ENCODE data around the gene PPP2R5E. TPM values are rescaled to one million over a fixed set of nuclear protein-coding genes. Genes with fewer than 3 reads are reported as not detected.

PPP2R5E gene
- total and polyA plus RNA-seq, 2 of the 8 experiments (the other 6 are each of a cell fraction or from before 2014, with no cell fraction given) = 6.8 to 64.6 TPM

DNA sequence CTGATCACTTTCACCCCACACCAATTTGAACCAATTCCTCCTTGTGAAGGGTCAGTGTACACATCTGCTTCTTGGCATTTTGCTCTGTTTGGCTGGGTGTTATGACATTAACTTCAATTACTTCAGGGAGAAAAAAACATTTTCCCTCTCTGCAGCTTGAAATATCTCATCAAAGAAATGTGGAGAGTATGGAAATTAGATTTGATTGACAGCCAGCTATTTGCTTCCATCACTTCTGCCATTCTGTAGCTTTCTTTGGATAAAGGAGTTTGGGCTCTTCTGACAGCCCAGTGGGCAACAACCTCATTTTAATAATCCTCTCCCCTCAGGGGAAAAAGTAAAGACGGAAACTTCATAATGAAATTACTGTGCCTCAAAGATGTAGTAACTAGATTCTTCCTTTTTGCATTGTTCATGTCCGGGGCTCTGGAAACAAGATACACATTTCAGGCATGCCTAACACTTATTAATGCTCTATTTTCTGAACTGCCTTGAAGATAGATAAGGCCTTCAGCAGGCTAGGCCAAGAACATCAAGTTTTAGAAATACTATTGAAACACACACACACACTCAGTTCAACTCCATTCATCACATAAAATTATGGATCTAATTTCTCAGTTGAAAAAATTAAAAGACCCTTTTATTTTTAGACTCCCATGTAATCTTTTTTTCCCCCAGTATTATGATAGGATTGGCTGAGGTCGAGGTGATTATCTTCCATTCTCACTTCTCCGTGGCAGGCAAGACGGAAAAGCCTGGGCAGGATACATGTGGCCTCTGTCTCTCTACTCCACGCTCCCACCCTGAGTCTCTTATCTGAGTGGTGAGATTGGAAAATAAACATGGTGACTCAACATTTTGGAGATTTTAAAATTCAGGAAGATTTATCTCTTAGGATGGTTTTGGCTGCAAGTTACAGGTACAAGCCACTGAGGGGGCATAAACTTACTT lies 214.1 kb downstream of the PPP2R5E start:
- H2AFZ ChIP-seq (ENCODE audit: low read length) = no peak overlapping the region
- H3K4me1 ChIP-seq (replicated peaks in 1 of 4; ENCODE audit: control insufficient read depth in 3 of 4, insufficient read depth in 4 of 4, low read length in 3 of 4) = no peaks in the 10 kb centered on the region
- no peak overlapping the region for H2BK12ac ChIP-seq (ENCODE audit: low read depth, low read length)
- H3K79me2 ChIP-seq (ENCODE audit: control insufficient read depth in 1 of 2, insufficient read depth in 2 of 2, low read length in 2 of 2) = no peaks in the 10 kb centered on the region
- H2AK5ac ChIP-seq (ENCODE audit: low read depth, low read length) = no peak overlapping the region
- no peak overlapping the region for H3K4me2 ChIP-seq (ENCODE audit: insufficient read depth in 1 of 2, low read depth in 2 of 2, low read length in 2 of 2)
- WGBS, 2 experiments (ENCODE audit: extremely low coverage in 1 of 2, insufficient coverage in 1 of 2, insufficient read length in 1 of 2, insufficient replicate concordance in 2 of 2, low coverage in 1 of 2, low lambda C conversion rate in 2 of 2, missing lambda C conversion rate in 1 of 2) = 90% methylated on average over 6 of the region's 6 CpGs; no CpG with 5 or more reads in 1 of the 2 experiments
- no peak overlapping the region for H2BK120ac ChIP-seq (replicated peaks; ENCODE audit: low read depth, low read length)
- no peak overlapping the region for H3K4me3 ChIP-seq (ENCODE audit: extremely low read depth in 1 of 4, insufficient read depth in 2 of 4, low read depth in 3 of 4, low read length in 4 of 4)
- H2BK15ac ChIP-seq (ENCODE audit: low read length) = no peak overlapping the region
- H3K23me2 ChIP-seq (ENCODE audit: low read depth, low read length) = no peaks in the 10 kb centered on the region
- no peaks in the 10 kb centered on the region for H3K36me3 ChIP-seq (ENCODE audit: control insufficient read depth in 2 of 4, insufficient read depth in 4 of 4, low read length in 3 of 4)
- H4K5ac ChIP-seq (ENCODE audit: insufficient read length, low read depth, low read length) = no peak overlapping the region
- no peak overlapping the region for H2BK20ac ChIP-seq (ENCODE audit: low read length)
- no peaks in the 10 kb centered on the region for H3K79me1 ChIP-seq (ENCODE audit: low read depth, low read length)
- no peak overlapping the region for H3K4ac ChIP-seq (replicated peaks; ENCODE audit: insufficient read length, low read depth, low read length)
- no peaks in the 10 kb centered on the region for H3K27me3 ChIP-seq (replicated peaks in 1 of 4; ENCODE audit: control insufficient read depth in 3 of 4, extremely low read depth in 1 of 4, insufficient read depth in 3 of 4, low read length in 3 of 4)
- no peak overlapping the region for H4K91ac ChIP-seq (replicated peaks; ENCODE audit: insufficient read length, low read length)
- H3K27ac ChIP-seq (ENCODE audit: low read depth, low read length) = no peak overlapping the region
- no peak overlapping the region for H3K9ac ChIP-seq (replicated peaks in 1 of 4; ENCODE audit: extremely low read depth in 1 of 4, low read depth in 3 of 4, low read length in 3 of 4)
- no peak overlapping the region for H2BK5ac ChIP-seq (ENCODE audit: low read depth, low read length)
- H4K20me1 ChIP-seq (replicated peaks in 1 of 2; ENCODE audit: control insufficient read depth in 1 of 2, insufficient read depth in 2 of 2, low read length in 2 of 2) = no peaks in the 10 kb centered on the region
- FAIRE-seq = no peak
- TF ChIP-seq TAF7 (optimal IDR thresholded peaks at IDR 0.05; ENCODE audit: borderline replicate concordance, low read depth, low read length) (no peak), CTBP2 (IDR thresholded peaks at IDR 0.05; ENCODE audit: borderline replicate concordance, insufficient read depth, insufficient read length, low read length) (no peak), EGR1 (IDR thresholded peaks at IDR 0.05; ENCODE audit: borderline replicate concordance, low read depth, low read length) (no peak), RBBP5 (IDR thresholded peaks at IDR 0.05; ENCODE audit: borderline replicate concordance, low read depth, low read length) (no peak), POLR2A (IDR thresholded peaks at IDR 0.05; ENCODE audit: control extremely low read depth in 1 of 2, low read depth in 2 of 2, low read length in 2 of 2) (no peak), TAF1 (IDR thresholded peaks at IDR 0.05; ENCODE audit: low read depth, low read length) (no peak), YY1 (IDR thresholded peaks at IDR 0.05; ENCODE audit: low read depth, low read length) (no peak), TBP (IDR thresholded peaks at IDR 0.05; ENCODE audit: low read depth, low read length) (no peak)
- TF ChIP-seq, protein P1, sequence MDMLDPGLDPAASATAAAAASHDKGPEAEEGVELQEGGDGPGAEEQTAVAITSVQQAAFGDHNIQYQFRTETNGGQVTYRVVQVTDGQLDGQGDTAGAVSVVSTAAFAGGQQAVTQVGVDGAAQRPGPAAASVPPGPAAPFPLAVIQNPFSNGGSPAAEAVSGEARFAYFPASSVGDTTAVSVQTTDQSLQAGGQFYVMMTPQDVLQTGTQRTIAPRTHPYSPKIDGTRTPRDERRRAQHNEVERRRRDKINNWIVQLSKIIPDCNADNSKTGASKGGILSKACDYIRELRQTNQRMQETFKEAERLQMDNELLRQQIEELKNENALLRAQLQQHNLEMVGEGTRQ (IDR thresholded peaks at IDR 0.05; ENCODE audit: low read length) = no peak
- H3K14ac ChIP-seq (ENCODE audit: insufficient read length) = no peak overlapping the region
- no peak overlapping the region for H3K23ac ChIP-seq (ENCODE audit: insufficient read length)
- ChIA-PET POLR2A (ENCODE audit: partially characterized antibody) (no interaction called here), CTCF (ENCODE audit: partially characterized antibody) (no interaction called here)
- no peak for DNase-seq (ENCODE audit: low read depth in 1 of 2, low spot score in 2 of 2)
- H3K9me3 ChIP-seq (ENCODE audit: insufficient read depth in 2 of 2, low read depth in 1 of 2, low read length in 1 of 2) = no peaks in the 10 kb centered on the region
- no peak overlapping the region for H3K18ac ChIP-seq (ENCODE audit: extremely low read depth, low read length)
- H4K8ac ChIP-seq (ENCODE audit: extremely low read depth, insufficient read depth, low read length) = no peak overlapping the region
- no peak overlapping the region for H3K56ac ChIP-seq (replicated peaks; ENCODE audit: insufficient read length, low read depth, low read length)

All from H1 (cell line).